Lower lobe of right lung (tissue), 2 donors: ENCODE measurements around the gene FST. TPM values are rescaled to one million over a fixed set of nuclear protein-coding genes. Genes with fewer than 3 reads are reported as not detected.

ENCODE experiments used
- ATAC-seq, 2 donors: fragments of 200-7000 bp; cut with Tn5 transposase; one replicate each; pipeline ENCODE4 v1.9.1; 2020 to 2022; ENCODE audit warnings: mild to moderate bottlenecking in 2 of 2, moderate library complexity in 2 of 2
- DNase-seq: peaks from one replicate; pipeline ENCODE4 v3.0.0-alpha.2; 2020
- H3K27ac ChIP-seq: fragments of 200-600 bp; one replicate; pipeline ENCODE4 v1.8.0; 2022
- H3K27me3 ChIP-seq: fragments of 200-600 bp; one replicate; pipeline ENCODE4 v1.8.0; 2022; ENCODE audit warnings: low read depth
- H3K36me3 ChIP-seq: fragments of 200-600 bp; one replicate; pipeline ENCODE4 v1.8.0; 2022; ENCODE audit warnings: mild to moderate bottlenecking
- H3K4me1 ChIP-seq: fragments of 200-600 bp; one replicate; pipeline ENCODE4 v1.8.0; 2022
- H3K4me3 ChIP-seq: fragments of 200-600 bp; one replicate; pipeline ENCODE4 v1.8.0; 2022; ENCODE audit warnings: mild to moderate bottlenecking
- H3K9me3 ChIP-seq: fragments of 200-600 bp; one replicate; pipeline ENCODE4 v1.8.0; 2022
- intact Hi-C: fragments of 100-400 bp; cut with DNase I; formaldehyde crosslinking; loops from one replicate; pipeline ENCODE4 v1.11.0; 2022
- total RNA-seq: library from RNA; stranded (reverse); fragmentation: NEBNext Ultra II Directional; extraction: Animal tissue kit (Norgen Biotek cat#: 25700); gene quantifications from one replicate; pipeline ENCODE4 v1.2.1, GENCODE V29; 2021
- TF ChIP-seq, protein P1 (sequence below): fragments of 200-600 bp; IDR thresholded peaks from one replicate; pipeline ENCODE4 v1.8.0; 2022; ENCODE audit warnings: antibody characterized with exemption, mild to moderate bottlenecking
- donor health status: DM: no; HTN: yes; CAD: no; lungs with severe emphysema.

FST gene
- total RNA-seq, 1 donor from 2014 or later, result 2.1 TPM

DNA sequence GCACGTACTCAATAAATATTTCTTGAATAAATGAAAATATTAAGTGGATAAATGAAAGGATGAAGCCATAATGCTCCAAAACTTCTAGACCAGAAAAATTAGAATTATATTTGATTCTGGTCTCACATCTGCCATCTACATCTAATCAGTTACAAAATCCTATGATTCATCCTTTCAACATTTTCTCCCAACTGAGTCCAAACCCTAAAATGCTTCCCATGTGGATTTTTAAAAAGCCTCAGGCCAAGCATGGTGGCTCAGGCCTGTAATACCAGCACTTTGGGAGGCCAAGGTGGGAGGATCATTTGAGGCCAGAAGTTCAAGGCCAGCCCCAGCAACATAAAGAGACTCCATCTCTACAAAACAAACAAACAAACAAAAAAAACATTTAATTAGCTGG lies 31.6 kb upstream of the FST start:
- intact Hi-C loops, result no loop called here
- no peak for ATAC-seq

DNA sequence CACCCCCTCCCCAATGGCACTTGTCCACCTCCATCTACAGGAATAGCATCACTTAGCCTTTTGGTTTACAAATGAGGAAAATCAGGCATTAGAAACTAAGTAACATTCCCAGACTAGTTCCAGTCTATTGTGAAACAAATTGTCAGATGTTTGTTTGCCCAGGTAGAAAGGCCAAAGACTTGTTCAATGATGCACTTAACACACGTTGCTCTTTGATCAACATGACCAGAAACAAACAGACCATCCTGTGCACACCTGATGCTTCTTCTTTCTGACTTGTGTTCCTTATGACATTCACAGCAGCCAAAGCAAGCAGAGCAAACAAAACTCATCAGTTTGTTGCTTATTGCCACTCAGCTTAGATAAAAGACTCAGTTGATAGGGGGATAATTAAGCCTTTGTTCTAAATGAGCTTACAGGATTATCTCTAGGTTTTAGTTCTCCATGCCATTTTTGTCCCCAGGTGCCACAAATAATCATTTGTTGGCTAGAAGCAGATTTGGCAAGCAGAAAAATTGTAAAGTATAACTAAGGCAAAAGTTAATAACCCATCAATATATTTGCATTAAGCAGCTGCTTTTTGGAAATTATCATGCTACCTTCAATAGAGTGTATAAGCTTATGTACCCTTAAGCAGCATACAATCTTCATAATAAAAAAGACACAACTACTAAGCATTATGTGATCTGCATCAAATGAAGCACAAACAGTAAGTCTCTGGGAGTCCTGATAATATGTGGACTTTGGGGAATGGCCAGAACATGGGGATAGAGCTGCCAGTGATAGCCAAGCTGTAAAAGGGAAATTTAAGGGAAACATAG lies 26.3 kb upstream of the FST start:
- no peaks in the 10 kb centered on the region for H3K9me3 ChIP-seq
- H3K27ac ChIP-seq, result no peak overlapping the region
- ATAC-seq, result no peak
- no peak for DNase-seq
- no peaks in the 10 kb centered on the region for H3K36me3 ChIP-seq
- no peak overlapping the region for H3K4me3 ChIP-seq
- no peaks in the 10 kb centered on the region for H3K4me1 ChIP-seq
- H3K27me3 ChIP-seq, result no peaks in the 10 kb centered on the region
- TF ChIP-seq, protein P1, sequence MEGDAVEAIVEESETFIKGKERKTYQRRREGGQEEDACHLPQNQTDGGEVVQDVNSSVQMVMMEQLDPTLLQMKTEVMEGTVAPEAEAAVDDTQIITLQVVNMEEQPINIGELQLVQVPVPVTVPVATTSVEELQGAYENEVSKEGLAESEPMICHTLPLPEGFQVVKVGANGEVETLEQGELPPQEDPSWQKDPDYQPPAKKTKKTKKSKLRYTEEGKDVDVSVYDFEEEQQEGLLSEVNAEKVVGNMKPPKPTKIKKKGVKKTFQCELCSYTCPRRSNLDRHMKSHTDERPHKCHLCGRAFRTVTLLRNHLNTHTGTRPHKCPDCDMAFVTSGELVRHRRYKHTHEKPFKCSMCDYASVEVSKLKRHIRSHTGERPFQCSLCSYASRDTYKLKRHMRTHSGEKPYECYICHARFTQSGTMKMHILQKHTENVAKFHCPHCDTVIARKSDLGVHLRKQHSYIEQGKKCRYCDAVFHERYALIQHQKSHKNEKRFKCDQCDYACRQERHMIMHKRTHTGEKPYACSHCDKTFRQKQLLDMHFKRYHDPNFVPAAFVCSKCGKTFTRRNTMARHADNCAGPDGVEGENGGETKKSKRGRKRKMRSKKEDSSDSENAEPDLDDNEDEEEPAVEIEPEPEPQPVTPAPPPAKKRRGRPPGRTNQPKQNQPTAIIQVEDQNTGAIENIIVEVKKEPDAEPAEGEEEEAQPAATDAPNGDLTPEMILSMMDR, result no peak
- intact Hi-C loops, result no loop called here

More for the DNA sequence above, 31.6 kb upstream of the FST start:
- DNase-seq, result no peak
- no peaks in the 10 kb centered on the region for H3K4me1 ChIP-seq
- no peaks in the 10 kb centered on the region for H3K36me3 ChIP-seq
- H3K9me3 ChIP-seq, result no peaks in the 10 kb centered on the region
- H3K27ac ChIP-seq, result no peak overlapping the region
- TF ChIP-seq, protein P1, result no peak
- no peaks in the 10 kb centered on the region for H3K27me3 ChIP-seq
- no peak overlapping the region for H3K4me3 ChIP-seq

DNA sequence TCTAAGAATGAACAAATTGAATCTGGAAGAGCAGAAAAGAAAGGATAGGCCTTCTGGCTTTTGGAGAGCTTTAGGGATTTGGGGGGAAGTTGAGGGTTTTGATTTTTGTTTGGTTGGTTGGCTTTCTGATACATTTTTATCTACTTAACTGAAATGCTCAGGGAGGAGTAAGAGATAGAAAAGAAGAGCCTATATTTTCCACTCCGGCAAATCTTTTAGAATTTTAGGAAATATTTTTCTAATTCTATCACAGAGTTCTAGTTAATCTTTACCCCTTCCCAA lies 25.8 kb upstream of the FST start:
- ATAC-seq, result no peak
- H3K4me3 ChIP-seq, result no peak overlapping the region
- H3K27ac ChIP-seq, result no peak overlapping the region
- no peaks in the 10 kb centered on the region for H3K36me3 ChIP-seq
- intact Hi-C loops, result no loop called here
- no peak for DNase-seq
- H3K27me3 ChIP-seq, result no peaks in the 10 kb centered on the region
- TF ChIP-seq, protein P1, result no peak
- no peaks in the 10 kb centered on the region for H3K9me3 ChIP-seq
- no peaks in the 10 kb centered on the region for H3K4me1 ChIP-seq

DNA sequence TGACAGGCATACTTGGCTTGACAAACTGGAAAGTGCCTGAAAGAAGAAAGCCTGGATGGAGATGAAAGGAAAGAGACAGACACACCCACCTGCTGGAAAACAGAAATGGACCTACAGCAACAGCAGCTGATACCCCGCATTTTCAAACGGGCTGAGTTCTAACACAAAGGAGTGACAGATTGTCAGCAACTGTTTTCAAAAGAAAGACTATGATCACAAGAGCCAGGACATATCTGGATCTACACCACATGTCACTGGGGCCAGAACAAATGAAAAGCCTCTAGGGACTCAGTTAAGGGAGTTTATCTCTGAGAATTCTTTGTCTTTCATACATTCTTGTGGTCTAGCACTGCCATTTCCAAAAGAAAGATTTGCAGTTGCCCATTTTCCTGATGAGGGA lies 24.1 kb upstream of the FST start:
- intact Hi-C loops, result no loop called here
- Histone ChIP-seq H3K4me3 (no peak overlapping the region), H3K27me3 (no peaks in the 10 kb centered on the region), H3K27ac (no peak overlapping the region), H3K36me3 (no peaks in the 10 kb centered on the region), H3K4me1 (no peaks in the 10 kb centered on the region), H3K9me3 (no peaks in the 10 kb centered on the region)
- TF ChIP-seq, protein P1, result no peak
- ATAC-seq (no peak), DNase-seq (no peak)

DNA sequence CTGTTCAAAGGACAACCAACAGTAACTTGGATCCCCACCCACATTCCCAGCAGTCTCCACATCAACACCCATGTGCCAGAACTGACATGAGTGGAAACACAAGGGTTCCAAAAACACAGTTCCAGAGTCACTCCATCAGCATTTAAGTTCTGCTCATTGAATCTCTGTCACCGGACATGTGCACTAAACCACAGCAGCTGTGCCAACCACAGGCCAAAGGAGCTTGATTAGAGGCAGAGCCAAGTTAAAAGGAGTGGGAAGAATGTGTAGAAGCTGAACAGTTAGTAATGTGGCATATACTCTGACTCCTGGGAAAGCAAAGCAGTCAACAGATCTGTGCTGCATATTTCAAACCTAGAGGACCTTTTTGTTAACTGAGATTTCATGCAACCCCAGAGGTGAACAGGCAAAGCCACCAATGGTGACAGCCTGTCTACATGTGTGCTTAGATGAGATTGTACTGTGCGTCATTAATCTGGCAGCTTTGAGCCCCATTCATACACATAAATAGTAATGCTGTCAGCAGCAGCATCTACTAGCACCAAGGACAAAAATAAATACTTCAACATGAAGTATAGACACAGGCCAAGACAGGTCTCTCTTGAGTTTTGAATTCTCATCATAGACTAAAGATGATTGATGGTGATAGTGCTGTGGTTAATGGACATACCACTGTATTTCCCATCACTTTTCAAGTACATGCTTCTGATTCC lies 16.4 kb upstream of the FST start:
- Histone ChIP-seq H3K4me1 (no peaks in the 10 kb centered on the region), H3K36me3 (no peaks in the 10 kb centered on the region), H3K4me3 (no peak overlapping the region), H3K9me3 (no peaks in the 10 kb centered on the region), H3K27ac (no peak overlapping the region), H3K27me3 (no peaks in the 10 kb centered on the region)
- ATAC-seq (no peak), DNase-seq (no peak)
- intact Hi-C loops, result no loop called here
- TF ChIP-seq, protein P1, result no peak
